Esophagus muscularis mucosa (tissue), 4 donors: Measurements from ENCODE around the gene SRGAP3. TPM values are rescaled to one million over a fixed set of nuclear protein-coding genes. Genes with fewer than 3 reads are reported as not detected.

Experiments
- DNase-seq: peaks from one replicate; pipeline ENCODE4 v3.0.0-alpha.2; 2017; ENCODE audit errors: extremely low spot score
- H3K27ac ChIP-seq, 4 donors: fragments of 200-600 bp; sonication (generic); replicated peaks in 1 of 4; 1 replicate in 3 of 4; 2 replicates in 1 of 4; pipeline ENCODE4 v1.5.1; 2016 to 2019; ENCODE audit warnings: mild to moderate bottlenecking in 1 of 4
- H3K27me3 ChIP-seq, 4 donors: fragments of 200-600 bp; sonication (generic); one replicate each; pipeline versions ENCODE4 v1.5.1 to v1.6.0; 2016 to 2019
- H3K36me3 ChIP-seq, 4 donors: fragments of 200-600 bp; sonication (generic); one replicate each; pipeline ENCODE4 v1.5.1; 2016 to 2019
- H3K4me1 ChIP-seq, 4 donors: fragments of 200-600 bp; sonication (generic); one replicate each; pipeline ENCODE4 v1.5.1; 2016 to 2019
- H3K4me3 ChIP-seq, 4 donors: fragments of 200-600 bp; sonication (generic); 1 replicate in 2 of 4; 2 replicates in 2 of 4; pipeline ENCODE4 v1.5.1; 2016 to 2019; ENCODE audit warnings: mild to moderate bottlenecking in 4 of 4, moderate library complexity in 1 of 4
- H3K9me3 ChIP-seq, 4 donors: fragments of 200-600 bp; sonication (generic); 1 replicate in 3 of 4; 2 replicates in 1 of 4; pipeline ENCODE4 v1.5.1; 2016 to 2019
- EP300 ChIP-seq: sonication (generic); formaldehyde crosslinking; IDR thresholded peaks from one replicate; pipeline ENCODE4 v1.6.1; 2017; ENCODE audit warnings: antibody characterized with exemption
- POLR2A ChIP-seq: fragments of 450-650 bp; IDR thresholded peaks from one replicate; pipeline ENCODE4 v1.6.1; 2017; ENCODE audit warnings: antibody characterized with exemption, moderate library complexity, mild to moderate bottlenecking, low read depth
- POLR2AphosphoS5 ChIP-seq, 2 donors: sonication (generic); formaldehyde crosslinking; IDR thresholded peaks; one replicate each; pipeline ENCODE4 v1.6.1; 2017; ENCODE audit warnings: antibody characterized with exemption in 2 of 2
- WGBS: methylation state at CpG from one replicate; pipeline ENCODE4 v1.1.5; 2018; 5-methylcytosine and 5-hydroxymethylcytosine counted together
- intact Hi-C: fragments of 100-400 bp; cut with DNase I; formaldehyde crosslinking; loops from one replicate; pipeline ENCODE4 v1.15.1; 2023
- total RNA-seq, 4 donors: library from RNA; depleted of rRNA; stranded (reverse); fragments of >200 nt; gene quantifications; one replicate each; pipeline versions ENCODE4 v1.1.0 to v1.2.1, GENCODE V29; 2016
- TF ChIP-seq, protein P1 (sequence below), 3 experiments: fragments of 200-600 bp in 2 of 3; fragments of 450-650 bp in 1 of 3; sonication (generic) in 2 of 3; IDR thresholded peaks; one replicate each; pipeline ENCODE4 v1.5.1; 2017 to 2019; ENCODE audit warnings: antibody characterized with exemption in 3 of 3, mild to moderate bottlenecking in 2 of 3, moderate library complexity in 1 of 3

The SRGAP3 gene
- total RNA-seq, 4 donors from 2014 or later: 2.4 to 8.6 (median 3.1) TPM

DNA sequence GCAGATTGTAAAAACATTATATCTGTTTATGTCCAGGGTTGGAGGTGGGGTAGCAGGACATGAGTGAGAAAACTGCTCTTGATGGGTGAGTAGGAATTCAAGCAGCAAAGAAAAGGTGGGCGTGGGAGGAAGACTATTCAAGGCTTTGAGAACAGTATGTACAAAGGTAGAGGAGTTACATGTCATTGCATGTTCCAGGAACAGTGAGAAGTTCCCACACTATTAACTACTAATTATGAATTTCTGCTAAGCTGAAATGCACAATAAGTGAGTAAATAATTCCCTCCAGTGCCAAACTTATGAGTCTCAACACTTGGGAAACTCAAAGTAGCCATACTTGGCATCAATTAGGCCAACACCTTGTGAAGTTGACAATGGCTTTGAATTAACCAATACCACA lies 80.1 kb downstream of the SRGAP3 start:
- intact Hi-C loops: no loop called here
- Histone ChIP-seq H3K4me3 (no peak overlapping the region), H3K4me1 (peaks cover 0 to 5% (median 0%) of the 10 kb centered on the region in 4 donors), H3K27ac (no peak overlapping the region), H3K27me3 (no peaks in the 10 kb centered on the region), H3K9me3 (no peaks in the 10 kb centered on the region), H3K36me3 (no peaks in the 10 kb centered on the region)
- 96% methylated on average over 1 of the region's 1 CpG for WGBS
- no peak for DNase-seq
- TF ChIP-seq, protein P1, sequence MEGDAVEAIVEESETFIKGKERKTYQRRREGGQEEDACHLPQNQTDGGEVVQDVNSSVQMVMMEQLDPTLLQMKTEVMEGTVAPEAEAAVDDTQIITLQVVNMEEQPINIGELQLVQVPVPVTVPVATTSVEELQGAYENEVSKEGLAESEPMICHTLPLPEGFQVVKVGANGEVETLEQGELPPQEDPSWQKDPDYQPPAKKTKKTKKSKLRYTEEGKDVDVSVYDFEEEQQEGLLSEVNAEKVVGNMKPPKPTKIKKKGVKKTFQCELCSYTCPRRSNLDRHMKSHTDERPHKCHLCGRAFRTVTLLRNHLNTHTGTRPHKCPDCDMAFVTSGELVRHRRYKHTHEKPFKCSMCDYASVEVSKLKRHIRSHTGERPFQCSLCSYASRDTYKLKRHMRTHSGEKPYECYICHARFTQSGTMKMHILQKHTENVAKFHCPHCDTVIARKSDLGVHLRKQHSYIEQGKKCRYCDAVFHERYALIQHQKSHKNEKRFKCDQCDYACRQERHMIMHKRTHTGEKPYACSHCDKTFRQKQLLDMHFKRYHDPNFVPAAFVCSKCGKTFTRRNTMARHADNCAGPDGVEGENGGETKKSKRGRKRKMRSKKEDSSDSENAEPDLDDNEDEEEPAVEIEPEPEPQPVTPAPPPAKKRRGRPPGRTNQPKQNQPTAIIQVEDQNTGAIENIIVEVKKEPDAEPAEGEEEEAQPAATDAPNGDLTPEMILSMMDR (IDR thresholded peaks at IDR 0.05): no peak
- no peak for TF ChIP-seq POLR2A
- TF ChIP-seq POLR2AphosphoS5 (IDR thresholded peaks at IDR 0.05): no peak
- no peak for TF ChIP-seq EP300

DNA sequence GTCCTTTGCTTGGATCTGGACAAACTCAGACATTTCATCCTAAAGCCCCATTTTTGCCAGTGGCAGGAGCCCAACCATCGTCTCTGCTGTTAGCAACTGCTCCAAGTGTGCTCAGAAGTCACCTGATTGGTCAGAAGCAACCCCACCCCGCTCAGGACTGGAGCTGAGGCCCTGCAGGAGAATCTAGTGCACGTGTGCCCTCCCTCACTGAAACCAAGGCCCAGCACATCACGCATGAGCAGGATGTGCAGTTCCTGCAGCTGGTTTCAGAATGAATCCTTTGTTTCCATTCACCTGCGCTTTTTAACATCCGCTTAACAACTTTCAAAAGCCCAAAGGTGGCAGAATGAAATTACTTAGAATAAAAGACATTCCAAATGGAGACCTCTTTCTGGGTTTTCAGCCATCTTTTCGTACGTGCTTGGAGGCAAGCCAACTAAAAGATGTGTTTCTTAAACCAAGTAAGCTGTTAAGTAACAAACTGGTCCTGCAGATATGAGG lies 81.2 kb downstream of the SRGAP3 start:
- Histone ChIP-seq H3K4me1 (peaks cover 0 to 5% (median 0%) of the 10 kb centered on the region in 4 donors), H3K27ac (no peak overlapping the region), H3K27me3 (no peaks in the 10 kb centered on the region), H3K4me3 (no peak overlapping the region), H3K9me3 (no peaks in the 10 kb centered on the region), H3K36me3 (no peaks in the 10 kb centered on the region)
- no peak for DNase-seq
- 47% methylated on average over 8 of the region's 8 CpGs for WGBS
- TF ChIP-seq POLR2A (no peak), EP300 (no peak), POLR2AphosphoS5 (IDR thresholded peaks at IDR 0.05) (no peak)
- TF ChIP-seq, protein P1 (IDR thresholded peaks at IDR 0.05): no peak
- intact Hi-C loops: no loop called here

DNA sequence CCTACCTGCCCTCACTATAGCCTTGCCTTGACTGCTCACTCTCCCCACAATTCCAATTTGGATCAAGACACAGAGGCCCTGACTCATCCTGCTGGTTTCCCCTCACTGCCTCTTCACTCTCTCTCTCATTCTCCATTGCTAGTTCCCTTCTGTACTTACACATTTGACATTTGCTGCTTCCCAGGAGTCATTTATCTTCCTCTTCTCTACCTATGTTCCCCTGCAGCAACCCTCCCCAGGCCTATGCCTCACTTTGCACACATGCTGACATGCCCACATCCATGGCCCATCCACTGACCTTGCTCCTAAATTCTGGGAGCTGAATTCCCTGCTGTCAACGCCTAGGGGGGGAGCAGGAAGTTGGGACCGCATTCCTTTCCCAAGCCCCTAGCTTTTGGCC lies 82.2 kb downstream of the SRGAP3 start:
- Histone ChIP-seq H3K27ac (no peak overlapping the region), H3K27me3 (no peaks in the 10 kb centered on the region), H3K9me3 (no peaks in the 10 kb centered on the region), H3K4me1 (no peaks in the 10 kb centered on the region), H3K4me3 (no peak overlapping the region), H3K36me3 (no peaks in the 10 kb centered on the region)
- intact Hi-C loops: no loop called here
- no peak for TF ChIP-seq EP300
- TF ChIP-seq POLR2AphosphoS5 (IDR thresholded peaks at IDR 0.05): no peak
- no peak for TF ChIP-seq POLR2A
- TF ChIP-seq, protein P1 (IDR thresholded peaks at IDR 0.05): no peak
- DNase-seq: no peak
- WGBS: 100% methylated on average over 2 of the region's 2 CpGs

DNA sequence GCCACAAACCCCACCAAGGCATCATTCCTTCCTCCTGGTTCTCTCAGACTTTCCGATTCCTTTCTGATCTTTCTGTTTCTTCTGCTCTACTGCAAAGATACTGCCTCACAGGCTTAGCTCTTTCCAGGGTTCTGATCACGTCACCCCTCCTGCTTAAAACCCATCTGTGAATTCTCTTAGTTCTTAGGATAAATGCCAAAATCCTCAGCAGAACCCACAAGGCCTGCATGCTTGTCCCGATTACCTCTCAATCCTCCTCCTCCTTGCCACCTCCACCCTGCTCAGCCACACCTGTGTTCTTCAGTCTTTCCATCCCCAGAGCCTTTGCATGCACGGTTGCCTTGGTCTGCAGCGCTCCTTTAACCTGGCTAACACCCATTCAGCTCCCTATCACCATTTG lies 84.0 kb downstream of the SRGAP3 start:
- intact Hi-C loops: no loop called here
- DNase-seq: no peak
- Histone ChIP-seq H3K4me3 (no peak overlapping the region), H3K36me3 (no peaks in the 10 kb centered on the region), H3K4me1 (no peaks in the 10 kb centered on the region), H3K9me3 (no peaks in the 10 kb centered on the region), H3K27me3 (no peaks in the 10 kb centered on the region), H3K27ac (no peak overlapping the region)
- no peak for TF ChIP-seq POLR2AphosphoS5 (IDR thresholded peaks at IDR 0.05)
- 91% methylated on average over 5 of the region's 5 CpGs for WGBS

DNA sequence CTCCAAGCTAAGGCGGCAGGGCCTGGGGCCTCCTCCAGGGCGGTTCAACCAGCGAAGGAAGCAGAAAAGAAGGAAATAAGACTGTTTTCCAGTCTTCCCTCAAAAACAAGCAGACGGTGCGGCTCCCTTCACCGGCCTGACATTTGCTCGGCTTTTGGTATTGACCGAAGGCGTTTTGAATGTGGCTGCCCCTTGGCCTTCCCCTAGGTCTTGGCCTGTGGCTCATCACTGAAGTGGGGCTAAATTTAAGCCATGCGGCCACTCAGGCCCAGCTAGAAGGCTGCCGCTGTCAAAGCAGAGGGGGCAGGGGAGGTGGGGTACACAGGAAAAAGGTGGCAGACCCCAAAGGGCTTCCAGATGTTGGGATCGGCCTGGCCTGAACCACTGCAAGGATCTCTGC lies 86.2 kb downstream of the SRGAP3 start:
- 97% methylated on average over 12 of the region's 12 CpGs for WGBS
- Histone ChIP-seq H3K4me1 (no peaks in the 10 kb centered on the region), H3K27ac (no peak overlapping the region), H3K9me3 (no peaks in the 10 kb centered on the region), H3K4me3 (no peak overlapping the region), H3K27me3 (no peaks in the 10 kb centered on the region), H3K36me3 (no peaks in the 10 kb centered on the region)
- no peak for TF ChIP-seq EP300
- TF ChIP-seq POLR2A: no peak
- no peak for TF ChIP-seq POLR2AphosphoS5 (IDR thresholded peaks at IDR 0.05)
- TF ChIP-seq, protein P1 (IDR thresholded peaks at IDR 0.05): no peak
- DNase-seq: no peak
- intact Hi-C loops: no loop called here
